Upper lobe of left lung (tissue), 6 donors: ENCODE measurements around the gene KCNN1. TPM values are rescaled to one million over a fixed set of nuclear protein-coding genes. Genes with fewer than 3 reads are reported as not detected.

Source experiments
- ATAC-seq, 2 donors: fragments of 200-7000 bp; cut with Tn5 transposase; one replicate each; pipeline ENCODE4 v1.9.1; 2022; ENCODE audit warnings: mild to moderate bottlenecking in 2 of 2, moderate library complexity in 2 of 2; ENCODE audit not compliant: low FRiP score in 2 of 2
- DNase-seq, 2 donors: peaks; one replicate each; pipeline ENCODE4 v3.0.0-alpha.2; 2019 to 2020
- H3K27ac ChIP-seq, 4 donors: fragments of 200-600 bp; sonication (generic); one replicate each; pipeline ENCODE4 v1.5.1; 2016 to 2019
- H3K27me3 ChIP-seq, 4 donors: fragments of 200-600 bp; sonication (generic); one replicate each; pipeline ENCODE4 v1.5.1; 2017 to 2019
- H3K36me3 ChIP-seq, 4 donors: fragments of 200-600 bp; sonication (generic); one replicate each; pipeline ENCODE4 v1.5.1; 2016 to 2019
- H3K4me1 ChIP-seq, 4 donors: fragments of 200-600 bp; sonication (generic); one replicate each; pipeline ENCODE4 v1.5.1; 2018 to 2019
- H3K4me3 ChIP-seq, 4 donors: fragments of 200-600 bp; sonication (generic); one replicate each; pipeline ENCODE4 v1.5.1; 2017 to 2019; ENCODE audit warnings: mild to moderate bottlenecking in 2 of 4, moderate library complexity in 1 of 4
- H3K9me3 ChIP-seq, 4 donors: fragments of 200-600 bp; sonication (generic); one replicate each; pipeline ENCODE4 v1.5.1; 2018 to 2019
- EP300 ChIP-seq, 4 donors: sonication (generic); formaldehyde crosslinking; IDR thresholded peaks; one replicate each; pipeline ENCODE4 v1.5.1; 2017; ENCODE audit warnings: antibody characterized with exemption in 4 of 4, control low read depth in 2 of 4
- POLR2A ChIP-seq, 4 donors: fragments of 450-650 bp; IDR thresholded peaks; one replicate each; pipeline ENCODE4 v1.5.1; 2016 to 2017; ENCODE audit warnings: antibody characterized with exemption in 4 of 4, mild to moderate bottlenecking in 2 of 4
- POLR2AphosphoS5 ChIP-seq, 2 donors: sonication (generic); formaldehyde crosslinking; IDR thresholded peaks; one replicate each; pipeline ENCODE4 v1.5.1; 2017; ENCODE audit warnings: antibody characterized with exemption in 2 of 2
- WGBS, 2 donors: methylation state at CpG; one replicate each; pipeline ENCODE4 v1.1.5; 2017 to 2018; 5-methylcytosine and 5-hydroxymethylcytosine counted together
- total RNA-seq, 6 donors: library from RNA; depleted of rRNA in 4 of 6; stranded (reverse); fragments of >200 nt in 4 of 6; gene quantifications; one replicate each; pipeline versions ENCODE4 v1.1.0 to v1.2.1, GENCODE V29; 2016 to 2021
- TF ChIP-seq, protein P1 (sequence below), 6 experiments: fragments of 450-650 bp in 4 of 6; fragments of 200-600 bp in 2 of 6; sonication (generic) in 2 of 6; IDR thresholded peaks; one replicate each; pipeline ENCODE4 v1.5.1; 2016 to 2019; ENCODE audit warnings: antibody characterized with exemption in 6 of 6
- donor health status: DM: no; HTN: no; CAD: no; lungs with moderate emphysema.
- donor health status: DM: no; HTN: yes; CAD: no; lungs with severe emphysema.

The KCNN1 gene
- total RNA-seq, 6 donors from 2014 or later, result 0.34 to 0.37 TPM; not detected in 4

DNA sequence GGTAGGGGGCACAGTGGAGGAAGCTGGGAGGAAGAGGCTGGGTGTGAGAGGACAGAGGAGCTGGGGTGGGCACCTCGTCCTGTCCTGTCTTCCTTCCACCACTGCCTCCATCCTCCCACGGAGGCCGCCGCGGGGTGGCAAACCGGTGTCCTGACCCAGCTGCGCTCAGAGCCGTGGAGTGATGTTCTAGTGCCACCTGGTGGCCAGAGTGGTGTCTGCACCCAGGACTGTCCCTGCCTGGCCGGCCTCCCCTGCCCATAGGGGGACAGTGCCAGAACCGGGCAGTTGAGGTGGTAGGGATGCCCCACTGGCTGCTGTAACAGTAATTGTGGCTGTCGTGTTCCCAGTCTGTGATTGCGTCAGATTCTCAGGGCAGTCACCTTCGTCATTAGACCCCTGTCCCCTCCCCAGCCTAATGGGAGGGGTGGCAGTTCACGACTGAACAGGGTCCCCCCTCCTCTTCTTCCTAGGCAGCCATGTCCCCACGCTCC, 30.0 kb downstream of the KCNN1 start:
- peak; percentile 90 to 91 for DNase-seq
- no peaks in the 10 kb centered on the region for H3K36me3 ChIP-seq
- TF ChIP-seq POLR2AphosphoS5 (IDR thresholded peaks at IDR 0.05), result no peak
- TF ChIP-seq, protein P1, sequence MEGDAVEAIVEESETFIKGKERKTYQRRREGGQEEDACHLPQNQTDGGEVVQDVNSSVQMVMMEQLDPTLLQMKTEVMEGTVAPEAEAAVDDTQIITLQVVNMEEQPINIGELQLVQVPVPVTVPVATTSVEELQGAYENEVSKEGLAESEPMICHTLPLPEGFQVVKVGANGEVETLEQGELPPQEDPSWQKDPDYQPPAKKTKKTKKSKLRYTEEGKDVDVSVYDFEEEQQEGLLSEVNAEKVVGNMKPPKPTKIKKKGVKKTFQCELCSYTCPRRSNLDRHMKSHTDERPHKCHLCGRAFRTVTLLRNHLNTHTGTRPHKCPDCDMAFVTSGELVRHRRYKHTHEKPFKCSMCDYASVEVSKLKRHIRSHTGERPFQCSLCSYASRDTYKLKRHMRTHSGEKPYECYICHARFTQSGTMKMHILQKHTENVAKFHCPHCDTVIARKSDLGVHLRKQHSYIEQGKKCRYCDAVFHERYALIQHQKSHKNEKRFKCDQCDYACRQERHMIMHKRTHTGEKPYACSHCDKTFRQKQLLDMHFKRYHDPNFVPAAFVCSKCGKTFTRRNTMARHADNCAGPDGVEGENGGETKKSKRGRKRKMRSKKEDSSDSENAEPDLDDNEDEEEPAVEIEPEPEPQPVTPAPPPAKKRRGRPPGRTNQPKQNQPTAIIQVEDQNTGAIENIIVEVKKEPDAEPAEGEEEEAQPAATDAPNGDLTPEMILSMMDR (IDR thresholded peaks at IDR 0.05), result peak; percentile 98 to 99 (median 99)

DNA sequence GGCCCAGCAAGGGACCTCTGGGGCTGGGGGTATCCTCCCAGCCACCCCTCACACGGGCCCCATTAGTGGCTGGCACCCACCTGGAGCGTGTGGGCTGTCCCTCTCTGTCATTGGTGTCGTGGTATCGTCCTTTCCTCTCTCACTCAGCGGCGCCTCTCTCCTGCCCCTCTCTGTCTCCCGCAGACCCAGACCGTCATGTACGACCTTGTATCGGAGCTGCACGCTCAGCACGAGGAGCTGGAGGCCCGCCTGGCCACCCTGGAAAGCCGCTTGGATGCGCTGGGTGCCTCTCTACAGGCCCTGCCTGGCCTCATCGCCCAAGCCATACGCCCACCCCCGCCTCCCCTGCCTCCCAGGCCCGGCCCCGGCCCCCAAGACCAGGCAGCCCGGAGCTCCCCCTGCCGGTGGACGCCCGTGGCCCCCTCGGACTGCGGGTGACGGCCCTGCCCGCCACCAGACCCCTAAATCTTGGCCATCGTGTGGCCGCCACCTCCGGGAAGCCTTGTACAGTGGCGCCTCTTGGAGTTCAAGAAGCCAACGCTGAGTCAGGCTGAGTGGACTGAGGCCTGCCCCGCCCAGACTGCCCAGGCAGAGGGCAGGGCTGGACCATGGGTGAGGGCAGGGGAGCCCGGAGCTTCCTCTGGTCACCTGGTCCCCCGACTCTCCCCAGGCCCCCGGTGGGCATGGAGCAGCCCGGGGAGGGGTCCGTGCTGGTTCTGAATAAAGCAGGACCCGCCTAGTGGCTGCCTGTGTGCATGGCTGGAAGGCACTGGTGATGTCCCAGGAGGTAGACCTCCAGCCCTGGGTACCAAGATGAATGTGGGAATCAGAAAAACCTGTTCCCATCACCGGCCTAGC, 31.3 kb downstream of the KCNN1 start:
- TF ChIP-seq, protein P1 (IDR thresholded peaks at IDR 0.05), result peak in 2 of 6 experiments; percentile 8 to 10
- TF ChIP-seq POLR2AphosphoS5 (IDR thresholded peaks at IDR 0.05) (no peak), EP300 (IDR thresholded peaks at IDR 0.05) (no peak)
- peak overlapping the region in 1 of 4 donors; percentile 36 for H3K27ac ChIP-seq

More for the DNA sequence above, 30.0 kb downstream of the KCNN1 start:
- Histone ChIP-seq H3K27ac (no peak overlapping the region), H3K27me3 (no peaks in the 10 kb centered on the region), H3K9me3 (no peaks in the 10 kb centered on the region), H3K4me3 (no peak overlapping the region), H3K4me1 (peaks cover 6 to 23% (median 13%) of the 10 kb centered on the region in 4 donors)
- ATAC-seq, result peak; percentile 84 to 91
- 17 to 25% methylated on average over 9 to 15 of the region's 15 CpGs for WGBS, 2 donors

DNA sequence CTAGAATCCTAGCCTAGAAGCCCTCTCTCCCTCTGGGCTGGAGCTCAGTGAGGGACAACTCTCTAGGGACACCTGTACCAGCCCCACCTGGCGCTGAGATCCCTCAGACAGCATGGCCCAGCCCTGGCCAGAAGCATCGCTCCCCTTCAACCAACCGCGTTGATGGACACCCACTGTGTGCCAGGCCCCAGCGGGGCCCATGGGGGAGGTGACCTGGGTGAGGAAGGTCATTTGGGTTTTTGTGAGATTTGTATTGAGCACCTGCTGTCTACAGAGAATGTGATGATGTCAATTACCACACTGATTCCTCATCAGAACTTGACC, 31.9 kb downstream of the KCNN1 start:
- Histone ChIP-seq H3K4me3 (no peak overlapping the region), H3K9me3 (no peaks in the 10 kb centered on the region), H3K4me1 (peaks cover 18 to 39% (median 26%) of the 10 kb centered on the region in 4 donors), H3K27me3 (no peaks in the 10 kb centered on the region), H3K27ac (peak overlapping the region in 1 of 4 donors; percentile 36), H3K36me3 (peaks cover 0 to under 1% (median 0%) of the 10 kb centered on the region in 4 donors)
- TF ChIP-seq POLR2A (IDR thresholded peaks at IDR 0.05), result no peak
- no peak for ATAC-seq
- DNase-seq, result no peak
- 91 to 98% methylated on average over 5 of the region's 5 CpGs for WGBS, 2 donors

More for the DNA sequence above, 31.3 kb downstream of the KCNN1 start:
- 72 to 76% methylated on average over 19 to 35 of the region's 41 CpGs for WGBS, 2 donors
- Histone ChIP-seq H3K36me3 (no peaks in the 10 kb centered on the region), H3K4me3 (no peak overlapping the region), H3K4me1 (peaks cover 17 to 36% (median 24%) of the 10 kb centered on the region in 4 donors), H3K27me3 (no peaks in the 10 kb centered on the region), H3K9me3 (no peaks in the 10 kb centered on the region)
- DNase-seq, result peak; percentile 52 to 84
- peak; percentile 16 to 22 for ATAC-seq

DNA sequence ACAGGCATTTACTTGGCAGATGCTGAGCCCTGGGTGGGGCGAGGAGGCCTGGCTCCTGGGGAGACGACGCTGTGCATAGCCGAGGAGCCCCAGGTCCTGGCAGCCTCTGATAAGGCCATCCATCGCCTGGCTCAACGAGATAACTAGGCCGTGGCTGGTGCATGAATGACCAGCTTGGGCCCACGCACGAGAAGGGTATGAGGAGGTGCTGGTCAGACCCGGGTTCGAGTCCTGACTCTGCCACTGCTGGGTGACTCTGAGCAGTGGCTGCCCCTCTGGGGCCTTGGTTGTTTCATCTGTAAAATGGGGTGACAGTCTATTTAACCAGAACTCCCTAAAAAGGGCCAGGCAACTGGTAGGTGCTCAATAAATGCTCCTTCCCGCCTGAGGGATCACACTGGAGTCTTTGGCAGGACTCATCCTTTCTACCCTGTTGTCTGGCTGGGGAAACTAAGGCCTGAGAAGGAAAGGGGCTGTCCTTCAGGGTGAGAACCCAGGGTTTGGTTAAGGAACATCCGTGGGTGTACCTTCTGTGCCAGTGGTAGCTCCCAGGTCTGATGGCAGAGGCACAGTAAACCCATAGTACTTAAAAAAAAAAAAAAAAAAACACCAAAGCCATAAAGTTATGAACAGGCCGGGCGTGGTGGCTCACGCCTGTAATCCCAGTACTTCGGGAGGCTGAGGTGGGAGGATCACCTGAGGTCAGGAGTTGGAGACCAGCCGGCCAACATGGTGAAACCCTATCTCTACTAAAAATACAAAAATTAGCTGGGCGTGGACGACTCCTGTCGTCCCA, 33.0 kb downstream of the KCNN1 start:
- TF ChIP-seq POLR2AphosphoS5 (IDR thresholded peaks at IDR 0.05) (no peak), POLR2A (IDR thresholded peaks at IDR 0.05) (no peak), EP300 (IDR thresholded peaks at IDR 0.05) (no peak)
- TF ChIP-seq, protein P1 (IDR thresholded peaks at IDR 0.05), result no peak
- H3K4me3 ChIP-seq, result no peak overlapping the region
- peaks cover 18 to 49% (median 28%) of the 10 kb centered on the region in 4 donors for H3K4me1 ChIP-seq
- peak overlapping the region; percentile 86 to 98 (median 96) for H3K27ac ChIP-seq
- H3K9me3 ChIP-seq, result no peaks in the 10 kb centered on the region
- peaks cover 0 to 10% (median 2%) of the 10 kb centered on the region in 4 donors for H3K36me3 ChIP-seq
- no peak for DNase-seq
- no peaks in the 10 kb centered on the region for H3K27me3 ChIP-seq
- 79 to 89% methylated on average over 18 to 21 of the region's 21 CpGs for WGBS, 2 donors
- no peak for ATAC-seq

DNA sequence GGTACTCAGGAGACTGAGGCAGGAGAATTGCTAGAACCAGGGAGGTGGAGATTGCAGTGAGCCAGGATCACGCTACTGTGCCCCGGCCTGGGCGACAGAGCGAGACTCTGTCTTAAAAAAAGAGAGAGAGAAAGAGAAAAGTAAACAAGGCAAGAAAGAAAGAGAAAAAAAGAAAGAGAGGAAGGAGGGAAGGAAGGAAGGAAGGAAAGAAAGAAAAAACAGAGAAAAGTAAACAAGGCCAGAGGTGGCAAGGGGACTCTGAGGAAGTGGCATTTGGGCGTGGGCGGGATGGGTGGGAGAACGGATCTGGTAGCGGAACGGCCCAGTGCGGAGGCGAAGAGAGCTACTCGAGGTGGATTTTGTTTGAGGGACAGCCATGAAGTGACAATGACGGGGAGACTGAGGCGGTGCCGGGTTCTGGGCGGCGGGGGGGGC, 33.6 kb downstream of the KCNN1 start:
- 16 to 21% methylated on average over 17 of the region's 17 CpGs for WGBS, 2 donors
- H3K27ac ChIP-seq, result peak overlapping the region; percentile 86 to 98 (median 96)

More for the DNA sequence above, 33.6 kb downstream of the KCNN1 start:
- DNase-seq (no peak), ATAC-seq (no peak)
- Histone ChIP-seq H3K9me3 (no peaks in the 10 kb centered on the region), H3K4me3 (peak overlapping the region in 3 of 4 donors; percentile 68 to 96 (median 82)), H3K36me3 (peaks cover 0 to 10% (median 2%) of the 10 kb centered on the region in 4 donors), H3K27me3 (no peaks in the 10 kb centered on the region), H3K4me1 (peaks cover 18 to 52% (median 28%) of the 10 kb centered on the region in 4 donors)
- TF ChIP-seq EP300 (IDR thresholded peaks at IDR 0.05) (no peak), POLR2A (IDR thresholded peaks at IDR 0.05) (no peak), POLR2AphosphoS5 (IDR thresholded peaks at IDR 0.05) (no peak)
- TF ChIP-seq, protein P1 (IDR thresholded peaks at IDR 0.05), result no peak
